Endothelial cell of umbilical vein (primary cell): ENCODE data around the gene SORCS2.

Experiments
- CTCF ChIP-seq, 2 donors: IDR thresholded peaks; 1 replicate in 1 of 2; 2 replicates in 1 of 2; pipeline ENCODE4 v1.5.1; 2011; ENCODE audit warnings: low read length in 2 of 2, mild to moderate bottlenecking in 2 of 2, moderate library complexity in 2 of 2, control low read depth in 1 of 2, inconsistent platforms in 1 of 2, low read depth in 1 of 2; ENCODE audit not compliant: insufficient read depth in 1 of 2; ENCODE audit errors: extremely low read depth in 1 of 2
- POLR2A ChIP-seq: IDR thresholded peaks from 2 replicates; pipeline ENCODE4 v1.6.1; 2012; ENCODE audit warnings: low read depth, mild to moderate bottlenecking, control low read depth, low read length

DNA sequence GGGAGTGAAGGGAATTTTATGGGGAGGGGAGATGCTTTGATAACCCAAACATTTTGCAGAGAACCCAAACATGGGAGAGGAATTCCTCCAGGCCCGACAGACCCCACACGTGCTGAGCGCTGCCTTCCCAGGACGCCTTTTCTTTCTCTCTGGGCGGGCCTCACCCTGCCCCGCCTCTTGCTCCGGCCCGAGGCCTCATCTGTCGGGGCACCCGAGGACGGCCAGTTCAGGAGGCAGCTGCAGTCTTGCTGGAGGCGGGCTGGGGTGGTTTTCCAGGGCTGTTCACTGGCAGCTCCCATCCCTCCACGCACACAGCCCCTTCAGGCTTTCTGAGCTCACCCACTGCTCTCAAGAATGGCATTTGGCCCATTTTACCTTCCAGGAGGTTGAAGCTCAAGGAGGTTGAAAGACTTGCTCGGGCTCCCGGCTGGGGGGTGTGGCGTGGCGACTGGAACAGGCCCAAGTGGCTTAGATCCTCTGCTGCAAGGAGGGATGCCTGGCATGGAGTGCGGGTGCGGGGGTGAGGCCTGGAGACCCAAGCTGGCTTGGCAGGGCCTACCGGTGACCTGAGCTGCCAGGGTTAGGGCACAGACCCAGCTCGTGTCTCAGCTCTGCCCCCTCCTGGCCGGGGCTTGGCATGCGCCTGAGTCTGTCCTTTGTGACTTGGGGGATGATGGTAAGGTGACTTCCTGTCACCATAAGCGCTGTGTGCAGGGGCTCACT, 143.2 kb downstream of the SORCS2 start:
- TF ChIP-seq POLR2A: no peak
- TF ChIP-seq CTCF (IDR thresholded peaks at IDR 0.05; ENCODE audit: extremely low read depth in 1 of 2, insufficient read depth in 1 of 2, low read depth in 1 of 2, low read length in 2 of 2): peak; percentile 70 to 82
